HG03175 (cell line): ENCODE measurements around the gene PLCXD1.
"Not testable (repeated sequence)": the region's sequence is repeated elsewhere in the genome, so short reads cannot be mapped to it uniquely, and the experiment has no call there.

Experiments
- ATAC-seq: cut with Tn5 transposase; IDR thresholded peaks from one replicate; pipeline ENCODE4 v1.9.1; 2021; ENCODE audit warnings: mild to moderate bottlenecking, moderate library complexity; ENCODE audit not compliant: unreplicated experiment

The PLCXD1 gene

DNA sequence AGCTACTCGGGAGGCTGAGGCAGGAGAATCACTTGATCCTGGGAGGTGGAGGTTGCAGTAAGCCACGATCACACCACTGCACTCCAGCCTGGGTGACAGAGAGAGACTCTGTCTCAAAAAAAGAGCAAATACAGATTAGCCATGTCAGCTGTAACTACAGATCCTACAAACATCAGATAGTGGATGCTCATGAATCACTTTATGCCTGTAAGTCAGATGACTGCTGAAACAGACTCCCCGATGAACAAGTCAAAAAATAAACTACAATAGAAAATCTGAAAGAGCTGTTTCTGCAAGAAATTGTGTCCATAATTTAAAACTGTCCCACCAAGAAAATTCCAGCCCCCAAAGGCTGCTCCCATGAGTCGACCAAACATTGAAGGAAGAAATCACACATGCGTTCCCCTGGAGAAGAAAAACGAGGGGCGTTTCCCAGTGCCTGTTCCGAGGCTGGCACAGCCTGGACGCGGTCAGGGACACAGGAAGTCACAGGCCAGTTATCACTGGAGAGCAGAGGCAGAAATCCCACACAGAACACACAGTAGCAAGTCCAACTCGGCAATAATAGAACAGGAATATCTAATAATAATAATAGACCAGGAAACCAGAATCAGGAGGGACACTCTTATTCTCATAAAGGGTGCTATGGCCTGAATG, 67.4 kb downstream of the PLCXD1 start:
- no peak for ATAC-seq

DNA sequence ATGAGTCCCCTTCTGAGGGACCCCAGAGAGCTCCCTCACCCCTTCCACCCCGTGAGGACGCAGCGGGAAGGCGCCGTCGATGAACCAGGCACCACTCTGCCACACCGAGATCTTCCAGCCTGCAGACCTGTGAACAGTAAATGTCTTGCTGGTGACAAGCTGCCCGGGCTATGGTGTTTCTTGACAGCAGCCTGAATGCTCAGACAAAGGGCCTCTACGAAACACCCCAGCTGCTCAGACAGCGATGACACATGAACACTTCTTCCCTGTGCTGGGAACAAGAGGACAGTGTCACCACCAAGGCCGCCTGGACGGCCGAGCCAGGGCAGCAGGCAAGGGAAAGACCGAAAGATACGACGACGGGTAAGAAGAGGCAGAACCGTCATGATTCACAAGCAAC, 68.0 kb downstream of the PLCXD1 start:
- ATAC-seq, result no peak

DNA sequence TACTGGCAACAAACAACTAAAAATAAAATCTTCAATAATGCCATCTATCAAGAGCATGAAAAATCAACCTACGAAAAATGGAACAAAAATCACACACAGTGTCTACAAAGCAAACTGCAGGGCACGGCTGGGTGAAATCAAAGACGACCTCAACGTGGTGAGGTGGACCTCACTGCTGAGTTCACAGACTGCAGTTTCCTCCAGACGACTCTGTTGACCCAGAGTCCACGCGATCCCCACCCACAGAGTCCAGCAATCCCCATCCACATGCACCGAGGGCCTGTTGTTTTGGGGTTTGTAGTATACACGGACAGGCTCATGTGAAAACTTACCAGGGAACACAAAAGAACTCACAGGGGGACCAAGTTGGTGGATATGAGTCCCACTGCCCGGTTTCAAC, 68.5 kb downstream of the PLCXD1 start:
- no peak for ATAC-seq

- ATAC-seq, result no peak
Observed at GRCh38 chrX:350148-350533, 69.0 kb downstream of the PLCXD1 start.

DNA sequence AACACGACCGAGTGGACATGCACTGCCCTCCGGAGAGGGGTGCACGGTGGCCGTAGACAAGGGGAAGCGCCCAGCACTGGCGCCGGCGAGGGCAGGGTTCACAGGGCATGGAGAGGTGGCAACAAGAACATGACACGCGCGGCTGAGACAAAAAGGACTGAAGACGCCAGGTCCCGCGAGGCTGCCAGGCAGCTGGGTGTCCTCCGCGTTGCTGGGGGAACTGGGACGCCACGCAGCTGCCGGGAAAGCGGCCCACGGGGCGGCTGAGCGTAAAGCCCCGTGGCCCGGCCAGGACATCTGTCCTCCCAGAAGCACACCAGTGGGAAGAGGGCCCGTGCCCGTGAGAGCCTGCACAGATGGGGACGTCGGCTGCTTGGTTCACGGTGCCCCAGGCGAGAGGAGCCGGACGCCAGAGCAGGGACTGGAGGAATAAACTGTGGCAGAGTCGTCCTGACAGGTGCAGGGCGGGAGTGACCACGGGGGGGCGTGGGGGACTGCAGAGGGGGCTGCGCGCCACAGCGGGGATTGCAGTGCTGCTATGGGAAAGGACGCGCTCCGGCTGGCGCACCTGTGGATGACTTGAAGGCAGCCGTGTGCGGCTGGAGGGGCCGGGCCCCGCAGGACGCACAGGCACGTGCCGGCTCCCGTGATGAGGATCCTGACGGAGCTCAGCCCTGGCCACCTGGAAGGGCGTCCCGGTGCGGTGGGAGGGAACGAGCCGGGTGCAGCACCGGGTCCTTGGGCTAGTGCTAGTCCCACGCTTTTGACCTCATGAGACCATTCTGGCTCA, 69.5 kb downstream of the PLCXD1 start:
- no peak for ATAC-seq

DNA sequence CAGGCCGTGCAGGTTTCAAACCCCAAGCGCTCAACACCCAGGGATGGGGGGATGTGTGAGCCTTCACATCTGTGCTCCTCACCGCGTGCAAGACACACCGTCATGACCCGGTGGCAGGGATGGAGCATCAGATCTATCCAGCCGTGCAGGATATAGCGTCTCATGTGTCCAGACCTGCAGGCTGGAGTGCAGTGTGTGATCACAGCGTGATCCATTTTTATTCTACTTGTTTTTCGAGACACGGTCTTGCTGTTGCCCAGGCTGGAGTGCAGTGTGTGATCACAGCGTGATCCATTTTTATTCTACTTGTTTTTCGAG, 70.1 kb downstream of the PLCXD1 start:
- ATAC-seq, result not testable (repeated sequence)

- no peak for ATAC-seq
Observed at GRCh38 chrX:351736-352135, 70.6 kb downstream of the PLCXD1 start.

DNA sequence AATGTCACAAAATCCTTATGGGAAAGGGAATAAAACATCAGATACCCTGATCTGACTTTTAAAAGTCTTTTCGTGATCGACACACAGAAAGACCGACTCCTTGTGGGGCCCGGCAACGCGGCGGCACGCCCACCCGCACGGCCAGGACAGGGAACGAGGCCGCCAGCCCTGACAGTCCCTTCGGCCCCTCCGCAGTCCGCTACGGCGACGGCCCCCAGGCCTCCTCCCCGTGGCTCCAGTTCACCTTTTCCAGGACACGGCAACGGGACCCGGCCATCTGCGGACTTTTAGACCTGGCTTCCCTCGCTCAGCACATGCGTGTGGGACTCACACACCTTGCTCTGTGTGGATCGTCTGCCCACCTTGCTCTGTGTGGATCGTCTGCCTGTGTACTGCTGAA, 71.0 kb downstream of the PLCXD1 start:
- no peak for ATAC-seq

GRCh38 chrX:352582-353314, 71.6 kb downstream of the PLCXD1 start:
- no peak for ATAC-seq
